ENCODE measurements around the gene ARHGAP18. TPM values are rescaled to one million over a fixed set of nuclear protein-coding genes. Genes with fewer than 3 reads are reported as not detected.

ARHGAP18 gene
- total RNA-seq, 2 donors from 2014 or later = 14.3 to 17.7 TPM

DNA sequence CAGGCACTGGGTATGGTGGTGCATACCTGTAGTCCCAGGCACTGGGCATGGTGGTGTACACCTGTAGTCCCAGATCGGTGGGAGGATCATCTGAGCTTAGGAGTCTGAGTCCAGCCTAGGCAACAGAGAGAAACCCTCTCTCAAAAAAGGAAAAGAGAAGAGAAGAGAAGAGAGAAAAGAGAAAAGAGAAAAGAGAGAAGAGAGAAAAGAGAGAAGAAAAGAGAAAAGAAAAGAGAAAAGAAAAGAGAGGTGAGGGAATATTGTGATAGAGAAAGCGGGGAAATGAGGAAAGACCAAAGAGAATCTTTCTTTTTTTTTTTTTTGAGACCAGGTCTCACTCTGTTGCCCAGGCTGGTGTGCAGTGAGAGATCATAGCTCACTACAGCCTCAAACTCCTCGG, 108.7 kb downstream of the ARHGAP18 start:
- 94 to 96% methylated on average over 2 to 3 of the region's 3 CpGs for WGBS, 2 experiments (ENCODE audit: insufficient coverage in 1 of 2, insufficient read length in 1 of 2)
- TF ChIP-seq CTCF (conservative IDR thresholded peaks at IDR 0.05) = no peak
- Histone ChIP-seq H3K4me3 (ENCODE audit: low read length) (no peak overlapping the region), H3K27me3 (ENCODE audit: control insufficient read depth, insufficient read depth, low read length, poor library complexity, severe bottlenecking) (no peaks in the 10 kb centered on the region), H3K9ac (ENCODE audit: extremely low read depth, low read length, poor library complexity, severe bottlenecking) (no peak overlapping the region), H3K36me3 (ENCODE audit: control insufficient read depth, insufficient read depth, low read length) (no peaks in the 10 kb centered on the region), H3K4me1 (ENCODE audit: control insufficient read depth, insufficient read depth, low read length) (no peaks in the 10 kb centered on the region), H3K27ac (ENCODE audit: low read depth, low read length) (no peak overlapping the region), H3K9me3 (ENCODE audit: control insufficient read depth, low read length) (no peaks in the 10 kb centered on the region)
- H3K4me3 Mint-ChIP-seq = no peak overlapping the region
- H3K27me3 Mint-ChIP-seq (ENCODE audit: insufficient read depth) = no peaks in the 10 kb centered on the region
- H3K27ac Mint-ChIP-seq = no peak overlapping the region
- DNase-seq = no peak
- peaks cover 4% of the 10 kb centered on the region for H3K36me3 Mint-ChIP-seq (ENCODE audit: low read depth)
- H3K4me1 Mint-ChIP-seq = peaks cover 15% of the 10 kb centered on the region
- no peaks in the 10 kb centered on the region for H3K9me3 Mint-ChIP-seq

GRCh38 chr6:129599467-129599866, 110.5 kb downstream of the ARHGAP18 start:
- Mint-ChIP-seq H3K36me3 (ENCODE audit: low read depth) (peaks cover 2% of the 10 kb centered on the region), H3K27ac (no peak overlapping the region), H3K4me3 (no peak overlapping the region), H3K4me1 (peaks cover 15% of the 10 kb centered on the region), H3K27me3 (ENCODE audit: insufficient read depth) (no peaks in the 10 kb centered on the region), H3K9me3 (no peaks in the 10 kb centered on the region)
- Histone ChIP-seq H3K9me3 (ENCODE audit: control insufficient read depth, low read length) (no peaks in the 10 kb centered on the region), H3K4me1 (ENCODE audit: control insufficient read depth, insufficient read depth, low read length) (no peaks in the 10 kb centered on the region), H3K27ac (ENCODE audit: low read depth, low read length) (no peak overlapping the region), H3K9ac (ENCODE audit: extremely low read depth, low read length, poor library complexity, severe bottlenecking) (no peak overlapping the region), H3K36me3 (ENCODE audit: control insufficient read depth, insufficient read depth, low read length) (no peaks in the 10 kb centered on the region), H3K27me3 (ENCODE audit: control insufficient read depth, insufficient read depth, low read length, poor library complexity, severe bottlenecking) (no peaks in the 10 kb centered on the region), H3K4me3 (ENCODE audit: low read length) (no peak overlapping the region)
- WGBS, 2 experiments (ENCODE audit: insufficient coverage in 1 of 2, insufficient read length in 1 of 2) = 38 to 52% methylated on average over 4 to 5 of the region's 5 CpGs
- DNase-seq = peak; percentile 75
- TF ChIP-seq CTCF (conservative IDR thresholded peaks at IDR 0.05) = no peak

DNA sequence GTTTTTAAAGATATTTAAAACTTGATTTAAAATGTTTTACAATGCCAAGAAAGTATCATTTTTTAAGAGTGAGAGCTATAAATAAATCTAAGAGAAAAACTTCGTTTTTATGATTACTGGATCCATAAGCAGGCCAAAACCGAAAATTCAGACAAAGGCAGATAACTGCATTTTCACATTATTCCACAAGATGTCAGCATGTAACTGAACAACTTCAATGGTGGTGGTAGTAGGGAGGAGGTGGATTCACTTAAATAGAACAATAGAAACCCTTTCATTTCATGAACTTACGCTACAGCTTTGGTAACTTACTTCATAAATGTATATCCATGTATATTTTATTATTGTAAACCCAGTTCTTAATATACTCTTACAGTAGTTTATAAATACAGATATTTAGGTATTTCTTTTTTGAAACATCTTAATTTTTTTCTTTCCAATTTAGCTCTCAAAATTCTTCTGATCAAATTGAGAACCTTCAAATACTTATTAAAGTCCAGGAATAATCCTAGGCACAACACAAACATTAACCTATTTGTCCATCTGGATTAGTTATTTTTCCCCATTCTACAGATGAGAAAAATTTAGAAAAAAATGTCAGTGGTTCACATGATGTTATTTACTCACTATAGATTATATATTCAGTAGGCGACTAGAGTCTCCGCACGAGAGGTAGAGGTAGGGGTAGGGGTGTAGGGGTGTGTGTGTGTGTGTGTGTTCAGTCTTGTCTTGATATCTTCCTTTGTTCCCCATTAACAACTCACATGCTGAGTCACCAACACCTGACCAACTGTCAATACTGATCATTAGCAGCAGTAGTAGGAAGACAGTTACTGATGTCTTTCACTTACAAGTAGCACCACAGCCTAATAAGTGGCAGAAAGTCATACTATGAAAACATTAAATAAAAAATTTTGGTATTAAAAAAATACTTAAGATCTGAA, 111.5 kb downstream of the ARHGAP18 start:
- Histone ChIP-seq H3K27ac (ENCODE audit: low read depth, low read length) (no peak overlapping the region), H3K9ac (ENCODE audit: extremely low read depth, low read length, poor library complexity, severe bottlenecking) (no peak overlapping the region), H3K9me3 (ENCODE audit: control insufficient read depth, low read length) (no peaks in the 10 kb centered on the region), H3K4me3 (ENCODE audit: low read length) (no peak overlapping the region), H3K4me1 (ENCODE audit: control insufficient read depth, insufficient read depth, low read length) (no peaks in the 10 kb centered on the region), H3K27me3 (ENCODE audit: control insufficient read depth, insufficient read depth, low read length, poor library complexity, severe bottlenecking) (no peaks in the 10 kb centered on the region), H3K36me3 (ENCODE audit: control insufficient read depth, insufficient read depth, low read length) (no peaks in the 10 kb centered on the region)
- Mint-ChIP-seq H3K9me3 (no peaks in the 10 kb centered on the region), H3K4me1 (peaks cover 15% of the 10 kb centered on the region), H3K4me3 (no peak overlapping the region), H3K27me3 (ENCODE audit: insufficient read depth) (no peaks in the 10 kb centered on the region), H3K27ac (peak overlapping the region; percentile 50), H3K36me3 (ENCODE audit: low read depth) (no peaks in the 10 kb centered on the region)
- peak; percentile 94 for TF ChIP-seq CTCF (conservative IDR thresholded peaks at IDR 0.05)
- peak; percentile 56 for DNase-seq
- WGBS, 2 experiments (ENCODE audit: insufficient coverage in 1 of 2, insufficient read length in 1 of 2) = 76% methylated on average over 5 of the region's 6 CpGs; no CpG with 5 or more reads in 1 of the 2 experiments

Measured in endodermal cell (in vitro differentiated cells).